Keratinocyte (primary cell): ENCODE data around the gene ABLIM1.

ENCODE experiments used
- CTCF ChIP-seq, 3 experiments: IDR thresholded peaks in 1 of 3; conservative IDR thresholded peaks in 1 of 3; optimal IDR thresholded peaks in 1 of 3; 2 replicates in 2 of 3; 3 replicates in 1 of 3; pipeline versions ENCODE3 to v1.5.1; 2011; ENCODE audit warnings: low read length in 3 of 3, mild to moderate bottlenecking in 3 of 3, moderate library complexity in 2 of 3, control low read depth in 1 of 3, inconsistent platforms in 1 of 3; ENCODE audit not compliant: insufficient read depth in 2 of 3; ENCODE audit errors: extremely low read depth in 1 of 3
- EZH2 ChIP-seq: IDR thresholded peaks from one replicate; pipeline ENCODE4 v1.6.1; 2012; ENCODE audit warnings: inconsistent platforms, mild to moderate bottlenecking, low read length, moderate library complexity

- no peak for TF ChIP-seq CTCF (optimal IDR thresholded peaks at IDR 0.05 in 1 of 3, IDR thresholded peaks at IDR 0.05 in 1 of 3, conservative IDR thresholded peaks at IDR 0.05 in 1 of 3; ENCODE audit: extremely low read depth in 1 of 3, insufficient read depth in 2 of 3, low read length in 3 of 3)
- no peak for TF ChIP-seq EZH2
Observed at GRCh38 chr10:114479307-114479706, 178.8 kb downstream of the ABLIM1 start.
